ENCODE measurements around the gene SPATA31D4. TPM values are rescaled to one million over a fixed set of nuclear protein-coding genes. Genes with fewer than 3 reads are reported as not detected.

Gene SPATA31D4
- total RNA-seq, 4 donors from 2014 or later, result not detected

DNA sequence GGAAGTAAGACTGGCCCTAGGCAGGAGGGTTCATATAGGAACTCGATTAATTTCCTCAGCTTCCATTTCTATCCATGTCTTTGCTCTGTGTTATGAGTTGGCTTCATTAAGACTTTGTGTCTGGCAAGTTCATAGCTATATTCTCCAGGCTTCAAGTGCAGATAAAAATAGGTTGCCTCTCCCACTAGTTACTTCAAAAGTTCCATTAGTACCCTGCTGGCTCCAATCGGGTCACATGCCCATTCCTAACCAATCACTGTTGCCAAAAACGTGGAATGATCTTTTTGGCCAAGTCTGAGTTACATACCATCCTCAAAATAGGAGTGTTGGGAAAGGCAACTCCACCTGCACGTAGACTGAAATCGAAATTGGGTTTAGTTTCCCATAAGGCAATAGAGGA is 46.5 kb downstream of the SPATA31D4 start:
- no peak for TF ChIP-seq POLR2A (IDR thresholded peaks at IDR 0.05; ENCODE audit: low read depth)
- TF ChIP-seq EP300 (IDR thresholded peaks at IDR 0.05), result no peak
- no peak for TF ChIP-seq POLR2AphosphoS5 (IDR thresholded peaks at IDR 0.05)
- TF ChIP-seq, protein P1, sequence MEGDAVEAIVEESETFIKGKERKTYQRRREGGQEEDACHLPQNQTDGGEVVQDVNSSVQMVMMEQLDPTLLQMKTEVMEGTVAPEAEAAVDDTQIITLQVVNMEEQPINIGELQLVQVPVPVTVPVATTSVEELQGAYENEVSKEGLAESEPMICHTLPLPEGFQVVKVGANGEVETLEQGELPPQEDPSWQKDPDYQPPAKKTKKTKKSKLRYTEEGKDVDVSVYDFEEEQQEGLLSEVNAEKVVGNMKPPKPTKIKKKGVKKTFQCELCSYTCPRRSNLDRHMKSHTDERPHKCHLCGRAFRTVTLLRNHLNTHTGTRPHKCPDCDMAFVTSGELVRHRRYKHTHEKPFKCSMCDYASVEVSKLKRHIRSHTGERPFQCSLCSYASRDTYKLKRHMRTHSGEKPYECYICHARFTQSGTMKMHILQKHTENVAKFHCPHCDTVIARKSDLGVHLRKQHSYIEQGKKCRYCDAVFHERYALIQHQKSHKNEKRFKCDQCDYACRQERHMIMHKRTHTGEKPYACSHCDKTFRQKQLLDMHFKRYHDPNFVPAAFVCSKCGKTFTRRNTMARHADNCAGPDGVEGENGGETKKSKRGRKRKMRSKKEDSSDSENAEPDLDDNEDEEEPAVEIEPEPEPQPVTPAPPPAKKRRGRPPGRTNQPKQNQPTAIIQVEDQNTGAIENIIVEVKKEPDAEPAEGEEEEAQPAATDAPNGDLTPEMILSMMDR (IDR thresholded peaks at IDR 0.05), result no peak
- H3K4me3 ChIP-seq, result no peak overlapping the region
- WGBS, result 76% methylated on average over 5 of the region's 5 CpGs
- no peak for DNase-seq (ENCODE audit: extremely low spot score)
- intact Hi-C loops (cut with DNase I), result no loop called here
- H3K27ac ChIP-seq (replicated peaks in 1 of 4), result no peak overlapping the region
- no peaks in the 10 kb centered on the region for H3K4me1 ChIP-seq
- H3K36me3 ChIP-seq, result no peaks in the 10 kb centered on the region
- peaks cover 0 to 5% (median 0%) of the 10 kb centered on the region in 4 donors for H3K9me3 ChIP-seq
- H3K27me3 ChIP-seq, result no peaks in the 10 kb centered on the region

DNA sequence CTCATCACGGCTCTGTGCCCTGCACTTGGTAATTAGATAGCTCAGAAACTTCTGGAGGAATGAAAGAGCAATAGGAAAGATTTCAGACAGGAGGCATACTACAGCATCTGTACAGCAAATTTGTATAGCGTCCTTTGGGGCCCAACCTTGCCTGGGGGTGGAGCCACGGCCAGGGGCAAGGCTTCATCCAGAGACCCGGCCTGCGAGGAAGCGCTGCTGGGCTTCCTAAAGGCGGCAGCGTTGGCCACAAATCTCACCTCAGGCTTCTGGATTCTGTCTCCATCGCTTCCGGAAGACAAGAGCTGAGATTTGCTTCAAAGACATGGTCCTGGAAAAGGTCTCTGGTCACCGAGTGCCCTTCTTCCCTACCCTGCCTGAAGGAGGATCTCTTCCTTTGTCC is 48.1 kb downstream of the SPATA31D4 start:
- Histone ChIP-seq H3K9me3 (peaks cover 0 to 5% (median 0%) of the 10 kb centered on the region in 4 donors), H3K27me3 (no peaks in the 10 kb centered on the region), H3K4me1 (no peaks in the 10 kb centered on the region), H3K4me3 (no peak overlapping the region), H3K36me3 (no peaks in the 10 kb centered on the region), H3K27ac (replicated peaks in 1 of 4) (no peak overlapping the region)
- no peak for DNase-seq (ENCODE audit: extremely low spot score)
- WGBS, result 96% methylated on average over 11 of the region's 11 CpGs
- intact Hi-C loops (cut with DNase I), result no loop called here
- TF ChIP-seq, protein P1 (IDR thresholded peaks at IDR 0.05), result no peak
- TF ChIP-seq POLR2AphosphoS5 (IDR thresholded peaks at IDR 0.05), result no peak
- no peak for TF ChIP-seq EP300 (IDR thresholded peaks at IDR 0.05)
- no peak for TF ChIP-seq POLR2A (IDR thresholded peaks at IDR 0.05; ENCODE audit: low read depth)

DNA sequence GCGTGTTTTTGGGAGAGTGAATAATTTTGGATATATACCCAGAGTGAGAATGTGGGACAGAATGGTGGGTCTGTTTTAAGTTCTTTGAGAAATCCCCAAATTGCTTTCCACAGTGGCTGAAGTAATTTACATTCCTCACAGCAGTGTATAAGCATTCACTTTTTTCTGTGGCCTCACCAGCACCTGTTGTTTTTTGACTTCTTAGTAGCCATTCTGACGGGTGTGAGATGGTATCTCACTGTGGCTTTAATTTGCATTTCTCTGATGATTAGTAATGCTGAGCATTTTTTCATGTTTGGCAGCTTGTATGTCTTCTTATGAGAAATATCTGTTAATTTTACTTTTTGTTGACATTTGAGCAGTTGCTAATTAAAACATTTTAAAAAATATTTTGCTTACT is 51.0 kb downstream of the SPATA31D4 start:
- WGBS, result 85% methylated on average over 2 of the region's 2 CpGs
- Histone ChIP-seq H3K36me3 (no peaks in the 10 kb centered on the region), H3K4me3 (no peak overlapping the region), H3K27me3 (no peaks in the 10 kb centered on the region), H3K27ac (replicated peaks in 1 of 4) (no peak overlapping the region), H3K4me1 (no peaks in the 10 kb centered on the region), H3K9me3 (no peaks in the 10 kb centered on the region)
- no peak for DNase-seq (ENCODE audit: extremely low spot score)
- TF ChIP-seq POLR2AphosphoS5 (IDR thresholded peaks at IDR 0.05) (no peak), EP300 (IDR thresholded peaks at IDR 0.05) (no peak), POLR2A (IDR thresholded peaks at IDR 0.05; ENCODE audit: low read depth) (no peak)
- TF ChIP-seq, protein P1 (IDR thresholded peaks at IDR 0.05), result no peak
- intact Hi-C loops (cut with DNase I), result no loop called here

DNA sequence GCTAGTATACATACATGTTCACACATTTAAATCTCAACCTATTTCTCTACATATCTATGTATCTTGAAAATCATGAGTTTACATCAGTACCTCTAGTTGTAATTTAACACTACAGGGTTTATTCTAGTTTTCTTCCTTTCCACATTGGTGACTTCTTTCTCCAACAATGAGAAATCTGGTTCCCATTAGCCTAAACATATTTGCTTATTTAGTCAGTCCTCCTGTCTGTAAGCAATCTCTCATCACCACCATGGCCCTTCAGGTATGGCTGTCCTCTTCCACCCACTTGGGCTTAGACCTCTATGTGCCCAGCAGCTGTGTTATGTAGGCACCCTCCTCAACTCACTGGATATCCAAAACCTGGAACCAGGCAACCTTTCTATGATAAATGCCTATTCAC is 52.3 kb downstream of the SPATA31D4 start:
- TF ChIP-seq, protein P1 (IDR thresholded peaks at IDR 0.05), result no peak
- no peak for TF ChIP-seq POLR2A (IDR thresholded peaks at IDR 0.05; ENCODE audit: low read depth)
- no peak for TF ChIP-seq POLR2AphosphoS5 (IDR thresholded peaks at IDR 0.05)
- TF ChIP-seq EP300 (IDR thresholded peaks at IDR 0.05), result no peak
- no peak overlapping the region for H3K4me3 ChIP-seq
- no peak overlapping the region for H3K27ac ChIP-seq (replicated peaks in 1 of 4)
- H3K9me3 ChIP-seq, result no peaks in the 10 kb centered on the region
- no peaks in the 10 kb centered on the region for H3K4me1 ChIP-seq
- H3K27me3 ChIP-seq, result no peaks in the 10 kb centered on the region
- DNase-seq (ENCODE audit: extremely low spot score), result no peak
- H3K36me3 ChIP-seq, result no peaks in the 10 kb centered on the region
- intact Hi-C loops (cut with DNase I), result no loop called here

DNA sequence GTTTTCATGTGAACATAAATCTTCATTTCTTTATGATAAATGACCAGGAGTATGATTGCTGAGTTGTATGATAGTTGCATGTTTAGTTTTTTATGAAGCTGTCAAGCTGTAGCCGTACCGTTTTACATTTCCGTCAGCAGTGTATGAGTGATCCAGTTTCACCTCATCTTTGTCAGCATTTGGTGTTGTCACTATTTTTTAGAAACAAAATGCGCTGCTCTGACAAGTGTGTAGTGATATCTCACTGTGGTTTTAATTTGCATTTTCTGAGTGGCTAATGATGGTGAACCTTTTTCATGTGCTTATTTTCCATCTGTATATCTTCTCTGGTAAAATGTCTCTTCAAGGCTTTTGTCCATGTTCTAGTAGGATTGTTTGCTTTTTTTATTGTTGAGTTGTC is 53.7 kb downstream of the SPATA31D4 start:
- Histone ChIP-seq H3K4me3 (no peak overlapping the region), H3K4me1 (no peaks in the 10 kb centered on the region), H3K9me3 (no peaks in the 10 kb centered on the region), H3K36me3 (no peaks in the 10 kb centered on the region), H3K27ac (replicated peaks in 1 of 4) (no peak overlapping the region), H3K27me3 (no peaks in the 10 kb centered on the region)
- 54% methylated on average over 4 of the region's 4 CpGs for WGBS
- no peak for DNase-seq (ENCODE audit: extremely low spot score)
- no peak for TF ChIP-seq POLR2A (IDR thresholded peaks at IDR 0.05; ENCODE audit: low read depth)
- TF ChIP-seq EP300 (IDR thresholded peaks at IDR 0.05), result no peak
- no peak for TF ChIP-seq POLR2AphosphoS5 (IDR thresholded peaks at IDR 0.05)
- TF ChIP-seq, protein P1 (IDR thresholded peaks at IDR 0.05), result no peak
- intact Hi-C loops (cut with DNase I), result no loop called here
